Measurements from ENCODE around the gene RSPH10B2.
"Not testable (repeated sequence)": the region's sequence is repeated elsewhere in the genome, so short reads cannot be mapped to it uniquely, and the experiment has no call there.

Gene RSPH10B2

GRCh38 chr7:6792113-6792872 is 38.4 kb downstream of the RSPH10B2 start:
- DNase-seq (ENCODE audit: low spot score): not testable (repeated sequence)

GRCh38 chr7:6794276-6794675 is 40.4 kb downstream of the RSPH10B2 start:
- not testable (repeated sequence) for DNase-seq (ENCODE audit: low spot score)

- peak; percentile 0 for DNase-seq (ENCODE audit: low spot score)
These were observed 43.3 kb downstream of the RSPH10B2 start for GRCh38 chr7:6797218-6797617.

- not testable (repeated sequence) for DNase-seq (ENCODE audit: low spot score)
These were observed 44.1 kb downstream of the RSPH10B2 start for GRCh38 chr7:6798047-6798446.

- DNase-seq (ENCODE audit: low spot score): not testable (repeated sequence)
These were observed 46.0 kb downstream of the RSPH10B2 start for GRCh38 chr7:6799887-6800286.

GRCh38 chr7:6800331-6800730 is 46.4 kb downstream of the RSPH10B2 start:
- DNase-seq (ENCODE audit: low spot score): not testable (repeated sequence)

- not testable (repeated sequence) for DNase-seq (ENCODE audit: low spot score)
These were observed 53.6 kb downstream of the RSPH10B2 start for GRCh38 chr7:6807393-6807918.

- not testable (repeated sequence) for DNase-seq (ENCODE audit: low spot score)
These were observed 54.1 kb downstream of the RSPH10B2 start for GRCh38 chr7:6807959-6808358.

- DNase-seq (ENCODE audit: low spot score): not testable (repeated sequence)
These were observed 59.1 kb downstream of the RSPH10B2 start for GRCh38 chr7:6813011-6813410.

GRCh38 chr7:6815470-6815869 is 61.6 kb downstream of the RSPH10B2 start:
- not testable (repeated sequence) for DNase-seq (ENCODE audit: low spot score)

GRCh38 chr7:6821622-6822021 is 67.7 kb downstream of the RSPH10B2 start:
- DNase-seq (ENCODE audit: low spot score): not testable (repeated sequence)

GRCh38 chr7:6825236-6826125 is 71.6 kb downstream of the RSPH10B2 start:
- DNase-seq (ENCODE audit: low spot score): not testable (repeated sequence)

GRCh38 chr7:6826151-6826550 is 72.2 kb downstream of the RSPH10B2 start, which contains the start of gene CCZ1B:
TSS of gene CCZ1B (minus strand) at chr7:6826275. CDS start at chr7:6826197, 78 bp downstream.
- peak; percentile 93 for DNase-seq (ENCODE audit: low spot score)

- DNase-seq (ENCODE audit: low spot score): peak; percentile 84
These were observed 73.3 kb downstream of the RSPH10B2 start for GRCh38 chr7:6827180-6827579.

GRCh38 chr7:6829616-6830015 is 75.7 kb downstream of the RSPH10B2 start:
- DNase-seq (ENCODE audit: low spot score): not testable (repeated sequence)

- not testable (repeated sequence) for DNase-seq (ENCODE audit: low spot score)
These were observed 76.1 kb downstream of the RSPH10B2 start for GRCh38 chr7:6830026-6830425.

GRCh38 chr7:6831018-6831725 is 77.3 kb downstream of the RSPH10B2 start:
- DNase-seq (ENCODE audit: low spot score): no peak

GRCh38 chr7:6833636-6834035 is 79.7 kb downstream of the RSPH10B2 start:
- DNase-seq (ENCODE audit: low spot score): no peak

GRCh38 chr7:6835521-6835920 is 81.6 kb downstream of the RSPH10B2 start:
- DNase-seq (ENCODE audit: low spot score): not testable (repeated sequence)

- DNase-seq (ENCODE audit: low spot score): not testable (repeated sequence)
These were observed 83.2 kb downstream of the RSPH10B2 start for GRCh38 chr7:6837081-6837480.

- DNase-seq (ENCODE audit: low spot score): not testable (repeated sequence)
These were observed 88.5 kb downstream of the RSPH10B2 start for GRCh38 chr7:6842278-6842921.
